HG03432 (cell line): ENCODE measurements around the gene NUDT22.

ENCODE experiments used
- ATAC-seq: cut with Tn5 transposase; IDR thresholded peaks from one replicate; pipeline ENCODE4 v1.9.1; 2021; ENCODE audit warnings: mild to moderate bottlenecking, moderate library complexity; ENCODE audit not compliant: unreplicated experiment

NUDT22 gene

GRCh38 chr11:64253043-64253442, 27.0 kb downstream of the NUDT22 start:
- ATAC-seq: no peak

- no peak for ATAC-seq
Measured at GRCh38 chr11:64253481-64253880, 27.4 kb downstream of the NUDT22 start.

- ATAC-seq: no peak
Measured at GRCh38 chr11:64254326-64254725, 28.3 kb downstream of the NUDT22 start.

- ATAC-seq: no peak
Measured at GRCh38 chr11:64255135-64256128, 29.4 kb downstream of the NUDT22 start.

GRCh38 chr11:64256300-64256699, 30.2 kb downstream of the NUDT22 start:
- ATAC-seq: no peak

- no peak for ATAC-seq
Measured at GRCh38 chr11:64258356-64258755, 32.3 kb downstream of the NUDT22 start.

GRCh38 chr11:64258946-64259532, 33.0 kb downstream of the NUDT22 start:
- no peak for ATAC-seq

- no peak for ATAC-seq
Measured at GRCh38 chr11:64259533-64260067, 33.5 kb downstream of the NUDT22 start.

GRCh38 chr11:64260147-64260708, 34.2 kb downstream of the NUDT22 start:
- no peak for ATAC-seq

GRCh38 chr11:64261556-64262080, 35.5 kb downstream of the NUDT22 start:
- ATAC-seq: no peak

GRCh38 chr11:64262271-64263002, 36.4 kb downstream of the NUDT22 start:
- no peak for ATAC-seq

GRCh38 chr11:64263021-64263946, 37.2 kb downstream of the NUDT22 start:
- no peak for ATAC-seq

- no peak for ATAC-seq
Measured at GRCh38 chr11:64263947-64264317, 37.9 kb downstream of the NUDT22 start.

- no peak for ATAC-seq
Measured at GRCh38 chr11:64264371-64264852, 38.3 kb downstream of the NUDT22 start.

GRCh38 chr11:64265176-64266160, 39.4 kb downstream of the NUDT22 start:
- ATAC-seq: no peak

GRCh38 chr11:64266339-64266738, 40.3 kb downstream of the NUDT22 start:
- ATAC-seq: no peak

GRCh38 chr11:64267207-64267945, 41.3 kb downstream of the NUDT22 start:
- ATAC-seq: no peak
